K562 (cell line): ENCODE data around the gene TMTC4. TPM values are rescaled to one million over a fixed set of nuclear protein-coding genes. Genes with fewer than 3 reads are reported as not detected.

Experiments
- ATAC-seq: fragments of 200-7000 bp; cut with Tn5 transposase; 3 replicates; pipeline ENCODE4 v1.9.1; 2020; ENCODE audit warnings: moderate library complexity
- BruUV-seq: library from RNA; stranded (reverse); fragments of 400-500 nt; replicated peaks from 2 replicates; lab custom pipeline; 2021; lab: Mats Ljungman, UMichigan
- CTCF ChIA-PET: fragments of 300-600 bp; formaldehyde crosslinking; extraction: SDS; loops from one replicate; lab custom pipeline; 2021; ENCODE audit warnings: low intra/inter-chr PET ratio; lab: Yijun Ruan, JAX
- POLR2A ChIA-PET: fragments of 300-600, 350-650 bp; sonication (Branson Sonifier 250); formaldehyde crosslinking; extraction: SDS; loops from one replicate; lab custom pipeline; 2021; ENCODE audit warnings: antibody characterized with exemption, inconsistent platforms; lab: Yijun Ruan, JAX
- DNase-seq, 4 experiments: peaks; one replicate each; pipeline versions ENCODE4 v3.0.0 to v3.0.0-alpha.2; 2011 to 2018; ENCODE audit warnings: low spot score in 3 of 4, mixed read lengths in 3 of 4; ENCODE audit errors: extremely low read depth in 1 of 4
- FAIRE-seq: peaks from 2 replicates; lab custom pipeline; 2011; peaks lifted over from hg19 to GRCh38; lab: Jason Lieb, UNC
- H2AFZ ChIP-seq: 2 replicates; pipeline ENCODE4 v1.6.0; 2011; ENCODE audit warnings: low read depth, low read length, control low read depth, inconsistent platforms
- H3K27ac ChIP-seq: fragments of 200-600 bp; 3 replicates; pipeline ENCODE4 v1.8.0; 2011; ENCODE audit warnings: low read depth, mild to moderate bottlenecking, control low read depth, inconsistent platforms, low read length, moderate library complexity, mixed read lengths; ENCODE audit errors: extremely low read depth
- H3K27me3 ChIP-seq, 2 experiments: fragments of 300-600 bp in 1 of 2; 2 replicates in 1 of 2; 3 replicates in 1 of 2; pipeline versions ENCODE4 v1.6.0 to v1.8.0; 2011; ENCODE audit warnings: inconsistent platforms in 2 of 2, low read length in 2 of 2, mild to moderate bottlenecking in 1 of 2, mixed read lengths in 1 of 2, moderate library complexity in 1 of 2; ENCODE audit not compliant: control insufficient read depth in 2 of 2, insufficient read depth in 2 of 2
- H3K36me3 ChIP-seq: fragments of 300-600 bp; 3 replicates; pipeline ENCODE4 v1.8.0; 2011; ENCODE audit warnings: mild to moderate bottlenecking, low read length, inconsistent platforms; ENCODE audit not compliant: control insufficient read depth, insufficient read depth
- H3K4me1 ChIP-seq, 2 experiments: fragments of 200-600 bp in 1 of 2; replicated peaks in 1 of 2; 2 replicates in 1 of 2; 3 replicates in 1 of 2; pipeline versions ENCODE4 v1.5.1 to v1.8.0; 2011; ENCODE audit warnings: inconsistent platforms in 2 of 2, low read length in 2 of 2, mild to moderate bottlenecking in 1 of 2, mixed read lengths in 1 of 2, moderate library complexity in 1 of 2; ENCODE audit not compliant: control insufficient read depth in 2 of 2, insufficient read depth in 2 of 2
- H3K4me2 ChIP-seq: 2 replicates; pipeline ENCODE4 v1.6.1; 2011; ENCODE audit warnings: low read length, control low read depth, inconsistent platforms, mixed read lengths; ENCODE audit not compliant: insufficient read depth
- H3K4me3 ChIP-seq: fragments of 200-600 bp; sonication (generic), shearing (Covaris generic); 2 replicates; pipeline ENCODE4 v1.5.1; 2016; ENCODE audit warnings: control low read depth, inconsistent platforms
- H3K79me2 ChIP-seq: fragments of 200-600 bp; 3 replicates; pipeline ENCODE4 v1.8.0; 2011; ENCODE audit warnings: low read length, inconsistent platforms; ENCODE audit not compliant: control insufficient read depth, insufficient read depth
- H3K9ac ChIP-seq, 2 experiments: 2 replicates each; pipeline versions ENCODE4 v1.6.0 to v1.6.1; 2011; ENCODE audit warnings: low read depth in 2 of 2, low read length in 2 of 2, control low read depth in 1 of 2, inconsistent platforms in 1 of 2, mild to moderate bottlenecking in 1 of 2, mixed read lengths in 1 of 2; ENCODE audit not compliant: insufficient read depth in 1 of 2
- H3K9me1 ChIP-seq: one replicate; pipeline ENCODE4 v1.6.0; 2011; ENCODE audit warnings: inconsistent platforms, mild to moderate bottlenecking, low read length, moderate library complexity; ENCODE audit not compliant: control insufficient read depth, insufficient read depth
- H3K9me3 ChIP-seq: replicated peaks from 2 replicates; pipeline ENCODE4 v1.5.1; 2011; ENCODE audit warnings: low read depth, low read length, inconsistent platforms; ENCODE audit not compliant: control insufficient read depth, insufficient read depth
- H4K20me1 ChIP-seq: replicated peaks from 2 replicates; pipeline ENCODE4 v1.6.1; 2011; ENCODE audit warnings: low read length, inconsistent platforms, mixed read lengths; ENCODE audit not compliant: control insufficient read depth, insufficient read depth
- ASH1L ChIP-seq: fragments of 450-650 bp; IDR thresholded peaks from 2 replicates; pipeline ENCODE4 v1.6.1; 2018; ENCODE audit warnings: borderline replicate concordance, mild to moderate bottlenecking, low read depth; ENCODE audit not compliant: partially characterized antibody
- CREM ChIP-seq: IDR thresholded peaks from 2 replicates; pipeline ENCODE4 v1.6.1; 2014; ENCODE audit warnings: antibody characterized with exemption, low read depth
- ESRRB ChIP-seq: fragments of 250-450 bp; sonication (Bioruptor Pico); IDR thresholded peaks from 2 replicates; pipeline ENCODE4 v1.5.0; 2020; ENCODE audit warnings: mild to moderate bottlenecking, moderate library complexity, borderline replicate concordance
- HCFC1 ChIP-seq: IDR thresholded peaks from 2 replicates; pipeline ENCODE4 v1.6.1; 2012; ENCODE audit warnings: low read depth, low read length, improper control_type of control experiment
- MXI1 ChIP-seq: IDR thresholded peaks from 2 replicates; pipeline ENCODE4 v1.6.1; 2011; ENCODE audit warnings: low read depth, mild to moderate bottlenecking, improper control_type of control experiment, low read length
- NCOA2 ChIP-seq, 2 experiments: fragments of 450-650 bp; IDR thresholded peaks; 2 replicates each; pipeline ENCODE4 v1.6.1; 2018; ENCODE audit warnings: mild to moderate bottlenecking in 2 of 2, moderate library complexity in 1 of 2; ENCODE audit not compliant: partially characterized antibody in 2 of 2
- NCOA6 ChIP-seq: fragments of 450-650 bp; IDR thresholded peaks from 2 replicates; pipeline ENCODE4 v1.6.1; 2017; ENCODE audit warnings: mild to moderate bottlenecking
- NCOR1 ChIP-seq: fragments of 450-650 bp; IDR thresholded peaks from 2 replicates; pipeline ENCODE4 v1.6.1; 2016; ENCODE audit warnings: mild to moderate bottlenecking, moderate library complexity
- SNIP1 ChIP-seq: fragments of 450-650 bp; IDR thresholded peaks from 2 replicates; pipeline ENCODE4 v1.7.1; 2017; ENCODE audit warnings: low read depth, mild to moderate bottlenecking
- ZNF121 ChIP-seq: sonication (generic); formaldehyde crosslinking; conservative IDR thresholded peaks from 2 replicates; pipeline ENCODE4 v1.8.0; 2022; ENCODE audit warnings: missing genetic modification reagents
- ZNF274 ChIP-seq: IDR thresholded peaks from 2 replicates; pipeline ENCODE4 v1.6.1; 2011; ENCODE audit warnings: low read depth, mild to moderate bottlenecking, low read length, moderate library complexity, borderline replicate concordance
- WGBS: fragments of 100-300 bp; shearing (Covaris generic); methylation state at CpG from one replicate; pipeline ENCODE4 v1.1.6; 2016; ENCODE audit warnings: low coverage, mixed read lengths; ENCODE audit not compliant: insufficient coverage; ENCODE audit errors: missing lambda C conversion rate; 5-methylcytosine and 5-hydroxymethylcytosine counted together
- in situ Hi-C: fragments of 300-500 bp; cut with MboI; formaldehyde crosslinking; loops from 4 replicates; pipeline ENCODE4 v1.15.0; 2018; ENCODE audit warnings: inconsistent platforms, mixed read lengths
- intact Hi-C: fragments of 100-400 bp; cut with micrococcal nuclease; formaldehyde crosslinking; loops from 2 replicates; pipeline ENCODE4 v1.14.2; 2022
- polyA plus RNA-seq, 8 experiments: library from polyadenylated mRNA; depleted of rRNA in 4 of 8; stranded (reverse) in 5 of 8; unstranded in 3 of 8; fragments of >200 nt; fragmentation: Nextera tagmentation in 2 of 8; fragmentation: Illumina TruSeq in 1 of 8; extraction: Ambion mirVana in 2 of 8; extraction: Trizol in 1 of 8; gene quantifications; 2 replicates each; pipeline versions ENCODE4 v1.2.1 to v1.2.3, GENCODE V29; 2011 to 2014; ENCODE audit warnings: inconsistent platforms in 1 of 8, missing spikeins in 1 of 8
- total RNA-seq, 7 experiments: library from RNA; depleted of rRNA in 6 of 7; stranded (reverse); fragments of >200 nt in 6 of 7; fragmentation: Illumina TruSeq in 2 of 7; extraction: Trizol in 2 of 7; gene quantifications; 2 replicates each; pipeline versions ENCODE4 v1.2.1 to v1.2.3, GENCODE V29; 2011 to 2021; ENCODE audit warnings: low replicate concordance in 1 of 7
- TF ChIP-seq, protein P1 (sequence below): fragments of 250-450 bp; sonication (Bioruptor Pico); IDR thresholded peaks from 2 replicates; pipeline ENCODE4 v1.5.0; 2020; ENCODE audit warnings: mild to moderate bottlenecking

TMTC4 gene
- total and polyA plus RNA-seq, 9 of the 15 experiments (the other 6 are each of a cell fraction or from before 2014, with no cell fraction given), result 3.5 to 16.7 (median 11.8) TPM

GRCh38 chr13:100668408-100668807, 6.2 kb downstream of the TMTC4 start:
- ATAC-seq (no peak), FAIRE-seq (no peak), DNase-seq (no peak)
- ChIA-PET CTCF (no interaction called here), POLR2A (no interaction called here)
- Histone ChIP-seq H3K4me2 (no peak overlapping the region), H3K9ac (no peak overlapping the region), H3K79me2 (peaks cover 18% of the 10 kb centered on the region), H4K20me1 (peaks cover 4% of the 10 kb centered on the region; the same call in 1 of the 2 replicates), H2AFZ (no peak overlapping the region), H3K36me3 (peaks cover 30% of the 10 kb centered on the region; the same call in 2 of the 3 replicates), H3K27ac (no peak overlapping the region), H3K9me3 (no peaks in the 10 kb centered on the region), H3K4me3 (no peak overlapping the region), H3K27me3 (no peaks in the 10 kb centered on the region), H3K4me1 (peaks cover 2 to 3% of the 10 kb centered on the region in 2 experiments; a peak in 3 of 5 replicates), H3K9me1 (no peaks in the 10 kb centered on the region)
- intact Hi-C loops (no loop called here), in situ Hi-C loops (no loop called here)
- WGBS, result 94% methylated on average over 4 of the region's 7 CpGs
- no TSS peak for BruUV-seq
- TF ChIP-seq CREM (no peak), MXI1 (no peak), NCOA6 (no peak), HCFC1 (no peak), NCOR1 (no peak), ASH1L (no peak), ZNF121 (no peak), ESRRB (CRISPR knock-in tag) (no peak), SNIP1 (no peak), ZNF274 (no peak), NCOA2 (IDR thresholded peaks at IDR 0.05; ENCODE audit: partially characterized antibody in 2 of 2) (no peak)
- TF ChIP-seq, protein P1, sequence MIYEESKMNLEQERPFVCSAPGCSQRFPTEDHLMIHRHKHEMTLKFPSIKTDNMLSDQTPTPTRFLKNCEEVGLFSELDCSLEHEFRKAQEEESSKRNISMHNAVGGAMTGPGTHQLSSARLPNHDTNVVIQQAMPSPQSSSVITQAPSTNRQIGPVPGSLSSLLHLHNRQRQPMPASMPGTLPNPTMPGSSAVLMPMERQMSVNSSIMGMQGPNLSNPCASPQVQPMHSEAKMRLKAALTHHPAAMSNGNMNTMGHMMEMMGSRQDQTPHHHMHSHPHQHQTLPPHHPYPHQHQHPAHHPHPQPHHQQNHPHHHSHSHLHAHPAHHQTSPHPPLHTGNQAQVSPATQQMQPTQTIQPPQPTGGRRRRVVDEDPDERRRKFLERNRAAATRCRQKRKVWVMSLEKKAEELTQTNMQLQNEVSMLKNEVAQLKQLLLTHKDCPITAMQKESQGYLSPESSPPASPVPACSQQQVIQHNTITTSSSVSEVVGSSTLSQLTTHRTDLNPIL (CRISPR knock-in tag), result no peak
